Colonic mucosa (tissue), 4 donors: ENCODE data around the gene SART1. TPM values are rescaled to one million over a fixed set of nuclear protein-coding genes. Genes with fewer than 3 reads are reported as not detected.

Experiments
- DNase-seq: peaks from one replicate; pipeline ENCODE4 v3.0.0-alpha.2; 2020
- H3K27ac ChIP-seq: fragments of 200-600 bp; one replicate; pipeline ENCODE4 v1.8.0; 2021
- H3K27me3 ChIP-seq: fragments of 200-600 bp; one replicate; pipeline ENCODE4 v1.8.0; 2021
- H3K36me3 ChIP-seq: fragments of 200-600 bp; one replicate; pipeline ENCODE4 v1.8.0; 2021
- H3K4me1 ChIP-seq: fragments of 200-600 bp; one replicate; pipeline ENCODE4 v1.8.0; 2021; ENCODE audit warnings: mild to moderate bottlenecking
- H3K4me3 ChIP-seq: fragments of 200-600 bp; one replicate; pipeline ENCODE4 v1.8.0; 2021
- H3K9ac ChIP-seq, 2 donors: one replicate each; pipeline ENCODE4 v1.7.0; 2013; ENCODE audit warnings: control low read depth in 2 of 2, low read depth in 2 of 2, low read length in 2 of 2
- H3K9me3 ChIP-seq: fragments of 200-600 bp; one replicate; pipeline ENCODE4 v1.8.0; 2021
- CTCF ChIP-seq: fragments of 200-600 bp; IDR thresholded peaks from one replicate; pipeline ENCODE4 v1.8.0; 2022; ENCODE audit warnings: antibody characterized with exemption, mild to moderate bottlenecking
- intact Hi-C: fragments of 100-400 bp; cut with DNase I; formaldehyde crosslinking; loops from one replicate; pipeline ENCODE4 v1.14.1; 2022
- total RNA-seq, 2 donors: library from RNA; stranded (reverse); fragmentation: NEBNext Ultra II Directional in 1 of 2; extraction: Animal tissue kit (Norgen Biotek cat#: 25700) in 1 of 2; gene quantifications; one replicate each; pipeline ENCODE4 v1.2.1, GENCODE V29; 2021
- donor health status: healthy.
- donor health status: DM: no; HTN: no; CAD: no.
- donor health status: DM: no; HTN: no; CAD: no.

SART1 gene
- total RNA-seq, 2 donors from 2014 or later, result 40.0 to 50.9 TPM

GRCh38 chr11:66012946-66013761, 51.6 kb downstream of the SART1 start:
- Histone ChIP-seq H3K27me3 (peaks cover 17% of the 10 kb centered on the region), H3K27ac (no peak overlapping the region)
- intact Hi-C loops, result no loop called here

GRCh38 chr11:66013762-66014100, 52.2 kb downstream of the SART1 start:
- no peak for TF ChIP-seq CTCF

More at GRCh38 chr11:66012946-66013761, 51.6 kb downstream of the SART1 start:
- no peak for DNase-seq
- no peaks in the 10 kb centered on the region for H3K36me3 ChIP-seq
- no peaks in the 10 kb centered on the region for H3K9me3 ChIP-seq
- TF ChIP-seq CTCF, result no peak
- no peaks in the 10 kb centered on the region for H3K4me1 ChIP-seq
- no peak overlapping the region for H3K9ac ChIP-seq
- no peak overlapping the region for H3K4me3 ChIP-seq

GRCh38 chr11:66014804-66015453, 53.4 kb downstream of the SART1 start:
- no peak for DNase-seq
- TF ChIP-seq CTCF, result no peak
- Histone ChIP-seq H3K4me3 (no peak overlapping the region), H3K27ac (no peak overlapping the region), H3K9ac (no peak overlapping the region), H3K27me3 (peaks cover 17% of the 10 kb centered on the region), H3K36me3 (no peaks in the 10 kb centered on the region), H3K4me1 (no peaks in the 10 kb centered on the region), H3K9me3 (no peaks in the 10 kb centered on the region)
- intact Hi-C loops, result no loop called here

More at GRCh38 chr11:66013762-66014100, 52.2 kb downstream of the SART1 start:
- Histone ChIP-seq H3K9me3 (no peaks in the 10 kb centered on the region), H3K36me3 (no peaks in the 10 kb centered on the region), H3K4me3 (no peak overlapping the region), H3K9ac (no peak overlapping the region), H3K27me3 (peaks cover 17% of the 10 kb centered on the region), H3K4me1 (no peaks in the 10 kb centered on the region), H3K27ac (no peak overlapping the region)
- no peak for DNase-seq
- intact Hi-C loops, result no loop called here

GRCh38 chr11:66015454-66015881, 53.9 kb downstream of the SART1 start:
- TF ChIP-seq CTCF, result no peak
- H3K27ac ChIP-seq, result no peak overlapping the region

GRCh38 chr11:66015936-66016792, 54.6 kb downstream of the SART1 start:
- H3K9me3 ChIP-seq, result no peaks in the 10 kb centered on the region
- TF ChIP-seq CTCF, result no peak
- intact Hi-C loops, result no loop called here
- no peak overlapping the region for H3K27ac ChIP-seq
- H3K27me3 ChIP-seq, result peaks cover 17% of the 10 kb centered on the region
- H3K36me3 ChIP-seq, result no peaks in the 10 kb centered on the region
- no peak for DNase-seq
- no peaks in the 10 kb centered on the region for H3K4me1 ChIP-seq
- H3K4me3 ChIP-seq, result no peak overlapping the region
- no peak overlapping the region for H3K9ac ChIP-seq

More at GRCh38 chr11:66015454-66015881, 53.9 kb downstream of the SART1 start:
- intact Hi-C loops, result no loop called here
- Histone ChIP-seq H3K9me3 (no peaks in the 10 kb centered on the region), H3K9ac (no peak overlapping the region), H3K27me3 (peaks cover 17% of the 10 kb centered on the region), H3K4me3 (no peak overlapping the region), H3K4me1 (no peaks in the 10 kb centered on the region), H3K36me3 (no peaks in the 10 kb centered on the region)
- DNase-seq, result no peak
